ENCODE results near the gene MCM8.

MCM8 gene

GRCh38 chr20:5933802-5934436 is 16.5 kb upstream of the MCM8 start:
- no peaks in the 10 kb centered on the region for H3K4me1 ChIP-seq (ENCODE audit: insufficient read depth, low read length)
- H4K20me1 ChIP-seq (ENCODE audit: insufficient read depth, low read length): no peaks in the 10 kb centered on the region
- no peak overlapping the region for H3K27ac ChIP-seq (ENCODE audit: low read length)
- no peak overlapping the region for H2AFZ ChIP-seq (ENCODE audit: low read depth, low read length)
- peaks cover 12% of the 10 kb centered on the region; the same call in 1 of the 2 replicates for H3K36me3 ChIP-seq (ENCODE audit: insufficient read depth, low read length)
- TF ChIP-seq EZH2 (IDR thresholded peaks at IDR 0.05; ENCODE audit: borderline replicate concordance, low read depth, low read length, severe bottlenecking) (no peak), CTCF (IDR thresholded peaks at IDR 0.05; ENCODE audit: borderline replicate concordance, extremely low read depth, low read length, poor library complexity, severe bottlenecking) (peak; percentile 49)
- no peak overlapping the region for H3K9ac ChIP-seq (ENCODE audit: low read depth, low read length)
- H3K27me3 ChIP-seq (ENCODE audit: insufficient read depth, low read length, poor library complexity): peaks cover 15% of the 10 kb centered on the region
- H3K79me2 ChIP-seq (ENCODE audit: insufficient read depth, low read length): no peaks in the 10 kb centered on the region
- DNase-seq (no peak), ATAC-seq (ENCODE audit: insufficient read depth, low read depth) (peak; percentile 63)
- no peak overlapping the region for H3K4me3 ChIP-seq (ENCODE audit: low read depth in 1 of 2, low read length in 2 of 2)
- no peak overlapping the region for H3K4me2 ChIP-seq (ENCODE audit: insufficient read depth, low read length)
- H3K9me3 ChIP-seq (ENCODE audit: insufficient read depth, low read length, severe bottlenecking): no peaks in the 10 kb centered on the region

- Histone ChIP-seq H3K4me3 (ENCODE audit: low read depth in 1 of 2, low read length in 2 of 2) (no peak overlapping the region), H3K9me3 (ENCODE audit: insufficient read depth, low read length, severe bottlenecking) (no peaks in the 10 kb centered on the region), H3K9ac (ENCODE audit: low read depth, low read length) (no peak overlapping the region), H3K4me1 (ENCODE audit: insufficient read depth, low read length) (no peaks in the 10 kb centered on the region), H3K36me3 (ENCODE audit: insufficient read depth, low read length) (peaks cover 24% of the 10 kb centered on the region), H3K79me2 (ENCODE audit: insufficient read depth, low read length) (no peaks in the 10 kb centered on the region), H3K4me2 (ENCODE audit: insufficient read depth, low read length) (no peak overlapping the region), H3K27ac (ENCODE audit: low read length) (no peak overlapping the region), H3K27me3 (ENCODE audit: insufficient read depth, low read length, poor library complexity) (peaks cover 15% of the 10 kb centered on the region), H2AFZ (ENCODE audit: low read depth, low read length) (no peak overlapping the region), H4K20me1 (ENCODE audit: insufficient read depth, low read length) (no peaks in the 10 kb centered on the region)
- TF ChIP-seq EZH2 (IDR thresholded peaks at IDR 0.05; ENCODE audit: borderline replicate concordance, low read depth, low read length, severe bottlenecking) (no peak), CTCF (IDR thresholded peaks at IDR 0.05; ENCODE audit: borderline replicate concordance, extremely low read depth, low read length, poor library complexity, severe bottlenecking) (no peak)
- ATAC-seq (ENCODE audit: insufficient read depth, low read depth): no peak
- no peak for DNase-seq
These were observed 15.1 kb upstream of the MCM8 start for GRCh38 chr20:5935384-5935783.

GRCh38 chr20:5936238-5936637 is 14.2 kb upstream of the MCM8 start:
- ATAC-seq (ENCODE audit: insufficient read depth, low read depth) (no peak), DNase-seq (no peak)
- H3K9me3 ChIP-seq (ENCODE audit: insufficient read depth, low read length, severe bottlenecking): no peaks in the 10 kb centered on the region

More at GRCh38 chr20:5936238-5936637, 14.2 kb upstream of the MCM8 start:
- H3K4me1 ChIP-seq (ENCODE audit: insufficient read depth, low read length): no peaks in the 10 kb centered on the region
- H3K4me2 ChIP-seq (ENCODE audit: insufficient read depth, low read length): no peak overlapping the region
- H3K4me3 ChIP-seq (ENCODE audit: low read depth in 1 of 2, low read length in 2 of 2): no peak overlapping the region
- no peaks in the 10 kb centered on the region for H3K79me2 ChIP-seq (ENCODE audit: insufficient read depth, low read length)
- no peak for TF ChIP-seq EZH2 (IDR thresholded peaks at IDR 0.05; ENCODE audit: borderline replicate concordance, low read depth, low read length, severe bottlenecking)
- TF ChIP-seq CTCF (IDR thresholded peaks at IDR 0.05; ENCODE audit: borderline replicate concordance, extremely low read depth, low read length, poor library complexity, severe bottlenecking): no peak
- no peak overlapping the region for H3K9ac ChIP-seq (ENCODE audit: low read depth, low read length)
- H4K20me1 ChIP-seq (ENCODE audit: insufficient read depth, low read length): no peaks in the 10 kb centered on the region
- peaks cover 33% of the 10 kb centered on the region for H3K36me3 ChIP-seq (ENCODE audit: insufficient read depth, low read length)
- no peak overlapping the region for H3K27ac ChIP-seq (ENCODE audit: low read length)
- peaks cover 10% of the 10 kb centered on the region for H3K27me3 ChIP-seq (ENCODE audit: insufficient read depth, low read length, poor library complexity)
- no peak overlapping the region for H2AFZ ChIP-seq (ENCODE audit: low read depth, low read length)
